ENCODE results near the gene FOXJ2.

DNA sequence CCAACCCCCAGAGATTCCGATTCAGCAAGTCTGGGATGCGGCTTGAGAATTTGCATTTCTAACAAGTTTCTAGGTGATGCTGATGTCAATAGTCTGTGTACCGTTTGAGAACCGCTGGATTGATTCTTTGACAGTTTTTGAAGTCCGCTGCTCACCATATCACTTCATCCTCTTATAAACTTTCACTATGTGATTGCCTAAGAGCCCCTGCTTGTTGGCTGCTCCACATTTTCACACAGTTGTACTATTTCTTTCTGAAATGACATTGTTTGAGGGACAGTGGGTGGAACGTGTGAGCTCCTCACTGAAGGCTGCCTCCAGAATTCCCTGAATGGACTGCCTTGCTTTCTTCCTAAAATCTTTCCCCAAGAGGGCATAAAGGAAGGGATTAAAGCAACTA lies 26.0 kb downstream of the FOXJ2 start:
- TF ChIP-seq CTCF (IDR thresholded peaks at IDR 0.05) (no peak), POLR2A (IDR thresholded peaks at IDR 0.05) (no peak)
